ENCODE measurements around the gene ACSBG1.
"Not testable (repeated sequence)": the region's sequence is repeated elsewhere in the genome, so short reads cannot be mapped to it uniquely, and the experiment has no call there.

Gene ACSBG1

GRCh38 chr15:78162038-78162437 lies 72.3 kb downstream of the ACSBG1 start:
- no peak for DNase-seq

DNA sequence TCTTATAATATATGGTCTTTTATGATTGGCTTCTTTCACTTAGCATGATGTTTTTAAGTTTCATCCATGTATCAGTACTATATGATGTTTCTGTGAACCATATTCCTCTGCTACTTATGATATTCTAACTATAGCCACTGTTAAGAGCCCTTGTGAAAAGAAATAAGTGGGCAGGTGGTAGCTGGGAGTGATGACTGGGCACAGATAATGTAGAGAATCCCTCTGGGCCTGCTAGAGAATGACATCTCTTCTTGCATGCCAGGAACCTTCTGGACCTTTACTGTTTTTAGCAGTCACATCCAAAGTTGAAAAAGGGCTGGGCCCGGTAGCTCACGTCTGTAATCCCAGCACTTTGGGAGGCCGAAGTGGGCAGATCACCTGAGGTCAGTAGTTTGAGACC lies 75.0 kb downstream of the ACSBG1 start:
- DNase-seq, result no peak

DNA sequence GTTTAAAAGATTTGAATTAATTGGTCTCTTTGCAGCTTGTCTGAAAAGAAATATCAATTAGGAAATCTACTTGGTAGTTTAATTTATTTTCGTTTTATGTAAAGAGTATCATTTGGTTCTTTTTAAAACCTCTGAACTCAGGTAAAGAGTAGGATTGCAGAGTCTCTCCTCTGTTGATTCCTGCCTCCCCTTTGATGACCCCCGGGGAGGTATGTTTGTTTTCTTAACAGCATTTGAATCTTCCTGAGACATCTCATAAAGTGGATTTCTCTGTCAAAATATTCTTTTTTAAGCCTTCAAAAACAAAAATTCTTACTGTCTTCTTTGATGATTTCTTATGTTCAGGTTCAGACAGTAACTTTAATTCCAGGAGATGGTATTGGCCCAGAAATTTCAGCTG lies 77.2 kb downstream of the ACSBG1 start:
- no peak for DNase-seq

- DNase-seq, result no peak
These were observed 77.7 kb downstream of the ACSBG1 start for GRCh38 chr15:78156653-78157052.

DNA sequence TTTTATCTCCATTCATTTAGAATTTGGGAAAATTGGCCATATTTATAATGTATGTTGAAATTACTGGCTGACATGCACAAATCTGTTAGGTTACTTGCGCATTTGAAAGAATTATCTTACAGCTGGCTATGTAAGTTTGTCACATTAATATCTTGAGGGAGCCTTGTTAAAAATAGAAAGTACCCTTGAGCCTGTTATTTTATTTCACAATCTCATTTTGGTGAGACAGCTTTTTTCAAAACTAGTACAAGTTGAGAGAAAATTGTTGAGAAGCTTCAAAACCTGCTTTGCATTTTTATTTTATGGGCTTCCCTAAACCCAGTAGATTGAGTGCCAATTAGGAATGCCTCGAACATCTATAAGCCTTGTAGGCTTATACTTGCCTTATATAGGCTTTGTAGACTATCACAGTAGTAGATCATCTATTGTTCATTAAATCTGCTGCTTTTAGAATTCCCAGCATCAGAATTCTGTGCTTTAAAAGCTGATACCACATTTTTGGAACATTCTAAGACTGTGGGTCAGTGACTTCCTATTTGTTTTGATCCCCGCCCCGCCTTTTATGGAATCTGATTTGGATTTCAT lies 78.9 kb downstream of the ACSBG1 start:
- no peak for DNase-seq

GRCh38 chr15:78154955-78155354 lies 79.4 kb downstream of the ACSBG1 start:
- DNase-seq, result no peak

DNA sequence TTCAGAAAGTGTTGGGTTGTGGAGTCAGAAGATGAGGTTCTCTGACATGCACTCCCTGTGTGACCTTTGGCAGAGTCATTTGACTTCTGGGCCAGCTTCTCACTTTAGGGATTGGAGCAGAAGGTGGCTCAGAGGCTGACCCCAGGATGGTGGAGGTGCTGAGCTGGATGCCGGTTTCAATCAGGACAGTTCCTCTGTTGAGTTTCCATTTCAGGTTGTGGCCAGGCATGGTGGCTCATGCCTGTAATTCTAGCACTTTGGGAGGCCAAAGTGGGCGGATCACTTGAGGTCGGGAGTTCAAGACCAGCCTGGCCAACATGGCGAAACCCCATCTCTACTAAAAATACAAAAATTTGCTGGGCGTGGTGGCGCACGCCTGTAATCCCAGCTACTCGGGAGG lies 83.3 kb downstream of the ACSBG1 start:
- DNase-seq, result not testable (repeated sequence)

DNA sequence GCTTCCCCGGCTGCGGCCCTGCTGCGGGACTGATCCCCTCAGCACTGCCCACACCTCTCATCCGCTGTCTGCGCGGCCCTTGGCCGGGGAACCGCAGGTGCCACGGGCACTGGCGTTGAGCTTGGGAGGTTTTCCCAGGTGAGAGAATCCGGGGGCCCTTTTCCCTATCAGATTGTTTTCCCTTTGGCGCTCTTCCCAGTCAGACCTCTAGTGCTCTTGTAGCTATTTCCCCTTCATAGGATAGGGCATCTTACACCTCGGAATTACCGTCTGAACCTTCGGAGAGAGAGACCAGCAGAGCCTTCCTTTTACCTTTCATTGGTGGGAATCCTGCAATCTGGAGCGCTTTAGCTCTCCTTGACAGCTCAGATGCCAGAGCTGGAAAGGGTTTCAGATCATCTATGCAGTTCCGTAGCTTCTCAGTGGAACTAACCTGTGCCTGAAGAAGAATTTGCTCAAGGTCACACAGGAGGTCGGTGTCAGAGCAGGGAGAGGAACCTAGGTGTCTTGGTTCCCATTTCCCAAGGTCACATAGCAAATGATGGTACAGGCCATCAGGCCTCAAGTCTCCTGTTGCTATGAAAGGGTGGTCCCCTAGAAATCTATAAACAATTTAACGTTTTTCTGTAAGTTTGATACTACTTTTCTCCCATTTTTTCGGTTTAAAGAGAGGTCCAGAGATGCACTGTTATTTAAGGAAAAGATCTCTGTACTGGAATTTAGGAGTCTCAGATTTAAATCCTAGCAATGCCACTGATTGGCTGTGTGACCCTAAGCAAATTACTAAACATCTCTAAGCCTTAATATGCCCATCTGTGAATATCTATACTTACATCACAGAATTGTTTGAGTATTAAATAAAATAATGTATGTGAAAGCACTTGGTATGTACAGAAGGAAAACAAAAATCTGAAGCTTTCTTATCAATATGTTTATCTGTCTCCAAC lies 84.3 kb downstream of the ACSBG1 start:
- DNase-seq, result no peak

DNA sequence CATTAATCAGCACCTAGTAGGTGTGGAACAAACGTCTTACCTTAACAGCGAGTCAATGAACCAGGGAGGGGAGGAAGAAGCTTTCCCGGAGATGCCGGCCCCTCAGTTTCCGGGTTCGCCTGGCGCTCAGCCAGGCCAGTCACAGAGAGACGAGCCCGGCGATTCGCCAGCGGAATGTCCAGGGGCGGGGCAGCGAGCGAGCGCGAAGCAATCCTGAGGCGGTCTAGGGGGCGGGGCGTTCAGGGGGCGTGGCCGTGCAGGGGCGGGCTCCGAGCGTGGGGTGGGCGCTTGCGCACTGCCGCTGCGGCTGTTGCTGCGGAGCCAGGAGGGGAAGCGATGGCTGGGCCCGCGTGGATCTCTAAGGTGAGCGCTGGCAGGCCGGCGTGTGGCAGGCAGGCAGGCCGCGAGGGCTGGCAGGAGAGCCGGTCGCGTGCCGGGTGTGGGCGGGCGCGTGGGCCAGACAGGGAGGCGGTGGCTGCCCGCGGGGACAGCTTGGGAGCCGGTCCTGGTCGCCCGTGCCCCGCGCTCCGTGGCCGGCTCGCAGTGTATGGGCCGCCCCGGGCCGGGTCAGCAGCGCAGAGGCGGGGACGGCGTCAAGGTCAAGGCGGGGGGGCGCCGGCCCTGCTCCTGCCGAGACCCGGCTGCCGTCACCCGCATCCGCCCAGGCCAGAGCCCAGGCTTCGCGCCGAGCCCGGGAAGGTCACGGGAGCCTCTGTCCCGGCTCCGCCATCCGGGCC lies 85.1 kb downstream of the ACSBG1 start, which contains the start of gene IDH3A:
Gene IDH3A (plus strand): TSS at position 295 of the 737 bp plus-strand sequence. CDS start 42 bp downstream, at position 337.
- peak; percentile 97 for DNase-seq

DNA sequence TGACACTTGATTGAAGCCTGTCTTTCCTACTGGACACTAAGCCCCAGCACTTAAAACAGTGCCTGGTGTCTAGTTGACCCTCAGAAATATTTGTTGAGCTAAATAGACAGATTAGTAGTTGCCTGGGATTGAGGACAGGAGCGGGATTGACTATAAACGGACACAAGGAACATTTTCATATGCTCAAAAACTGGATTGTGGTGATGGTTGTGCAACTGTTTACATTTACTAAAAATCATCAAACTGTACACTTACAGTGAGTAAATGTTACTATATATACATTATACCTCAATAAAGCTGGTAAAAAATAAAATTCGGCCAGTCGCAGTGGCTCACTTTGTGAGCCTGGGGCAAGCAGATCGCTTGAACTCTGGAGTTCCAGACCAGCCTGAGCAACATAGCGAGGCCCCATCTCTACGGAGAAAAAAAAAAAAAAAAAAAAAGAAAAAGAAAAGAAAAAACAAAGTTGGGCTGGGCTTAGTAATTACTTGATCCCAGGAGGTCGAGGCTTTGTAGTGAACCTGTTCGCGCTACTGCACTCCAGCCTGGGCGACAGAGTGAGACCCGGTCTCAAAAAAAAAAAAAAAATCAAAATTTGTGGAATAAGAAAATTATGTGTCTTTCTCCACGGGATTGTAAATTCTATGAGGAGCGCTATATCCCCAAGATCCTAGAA lies 85.8 kb downstream of the ACSBG1 start:
- no peak for DNase-seq

- no peak for DNase-seq
These were observed 86.8 kb downstream of the ACSBG1 start for GRCh38 chr15:78147566-78147965.

DNA sequence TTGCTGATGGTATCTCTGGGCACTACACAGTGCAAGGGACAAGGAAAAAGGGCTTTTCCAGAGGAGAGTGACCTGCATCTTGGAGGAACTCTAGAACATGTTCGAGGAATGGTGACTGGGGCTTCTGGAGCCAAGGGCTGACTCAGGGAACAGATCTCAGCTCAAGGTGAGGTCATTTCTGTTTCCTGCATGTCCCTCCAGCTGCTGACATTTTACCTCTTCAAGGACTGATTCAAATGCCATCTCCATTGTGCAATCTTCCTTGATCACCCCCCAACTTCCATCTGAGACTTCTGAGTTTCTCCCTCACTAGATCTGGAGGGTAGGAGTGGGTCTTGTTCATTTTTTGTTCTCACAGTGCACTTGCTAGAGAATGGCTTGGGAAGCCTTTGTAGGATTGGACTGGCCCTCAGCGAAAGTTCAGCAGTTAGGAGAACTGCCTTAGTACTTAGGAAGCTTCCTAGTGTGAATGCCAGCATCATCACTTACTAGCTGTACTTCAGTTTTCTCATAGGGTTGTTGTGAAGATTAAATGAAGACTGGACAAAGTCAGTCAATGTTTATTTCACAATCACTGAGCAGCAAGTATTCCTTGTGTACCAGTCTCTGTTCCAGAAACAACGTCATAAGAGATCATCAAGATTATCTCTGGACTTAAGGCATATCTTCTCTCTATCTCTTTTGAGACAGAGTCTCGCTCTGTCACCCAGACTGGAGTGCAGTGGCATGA lies 87.8 kb downstream of the ACSBG1 start:
- DNase-seq, result no peak

DNA sequence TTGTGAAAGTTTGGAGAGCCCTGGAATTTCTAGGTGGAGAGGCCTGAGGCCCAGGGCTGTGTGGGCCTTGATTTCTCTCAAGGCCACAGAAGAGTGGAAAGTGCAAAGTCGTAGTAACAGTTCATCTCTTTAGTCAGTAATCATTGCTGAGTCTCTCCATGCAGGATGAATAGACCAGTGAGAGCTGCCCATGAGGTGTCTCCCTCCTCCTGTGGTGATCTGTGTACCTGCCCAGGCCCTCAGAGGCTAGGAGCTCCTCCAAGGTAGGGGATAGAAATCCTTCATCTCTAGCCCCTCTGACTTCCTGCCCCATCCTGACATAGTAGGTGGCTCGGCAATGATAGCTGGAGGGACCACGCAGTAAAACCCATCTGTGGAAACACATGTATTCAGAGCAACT lies 92.0 kb downstream of the ACSBG1 start:
- no peak for DNase-seq

GRCh38 chr15:78140292-78140691 lies 94.1 kb downstream of the ACSBG1 start:
- DNase-seq, result no peak

DNA sequence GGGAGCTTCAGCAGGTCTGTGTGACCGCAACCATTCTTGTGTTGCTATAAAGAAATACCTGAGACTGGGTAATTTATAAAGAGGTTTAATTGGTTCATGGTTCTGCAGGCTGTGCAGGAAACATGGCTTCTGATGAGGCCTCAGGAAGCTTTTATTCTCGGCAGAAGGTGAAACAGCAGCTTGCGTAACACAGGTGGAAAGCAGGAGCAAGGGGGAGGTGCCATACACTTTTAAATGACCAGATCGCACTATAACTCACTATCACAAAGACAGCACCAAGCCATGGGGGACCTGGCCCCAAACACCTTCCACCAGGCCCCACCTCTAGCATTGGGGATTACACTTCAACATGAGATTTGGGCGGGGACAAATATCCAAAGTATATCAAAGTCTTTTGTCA lies 94.8 kb downstream of the ACSBG1 start:
- DNase-seq, result no peak

GRCh38 chr15:78133801-78134200 lies 100.6 kb downstream of the ACSBG1 start:
- DNase-seq, result no peak

- peak; percentile 77 for DNase-seq
These were observed 102.9 kb downstream of the ACSBG1 start, which contains the start of gene CIB2 for GRCh38 chr15:78131295-78132061. Gene CIB2, minus strand, starts transcription at chr15:78131445. Its CDS starts 230 bp downstream, at chr15:78131215.

DNA sequence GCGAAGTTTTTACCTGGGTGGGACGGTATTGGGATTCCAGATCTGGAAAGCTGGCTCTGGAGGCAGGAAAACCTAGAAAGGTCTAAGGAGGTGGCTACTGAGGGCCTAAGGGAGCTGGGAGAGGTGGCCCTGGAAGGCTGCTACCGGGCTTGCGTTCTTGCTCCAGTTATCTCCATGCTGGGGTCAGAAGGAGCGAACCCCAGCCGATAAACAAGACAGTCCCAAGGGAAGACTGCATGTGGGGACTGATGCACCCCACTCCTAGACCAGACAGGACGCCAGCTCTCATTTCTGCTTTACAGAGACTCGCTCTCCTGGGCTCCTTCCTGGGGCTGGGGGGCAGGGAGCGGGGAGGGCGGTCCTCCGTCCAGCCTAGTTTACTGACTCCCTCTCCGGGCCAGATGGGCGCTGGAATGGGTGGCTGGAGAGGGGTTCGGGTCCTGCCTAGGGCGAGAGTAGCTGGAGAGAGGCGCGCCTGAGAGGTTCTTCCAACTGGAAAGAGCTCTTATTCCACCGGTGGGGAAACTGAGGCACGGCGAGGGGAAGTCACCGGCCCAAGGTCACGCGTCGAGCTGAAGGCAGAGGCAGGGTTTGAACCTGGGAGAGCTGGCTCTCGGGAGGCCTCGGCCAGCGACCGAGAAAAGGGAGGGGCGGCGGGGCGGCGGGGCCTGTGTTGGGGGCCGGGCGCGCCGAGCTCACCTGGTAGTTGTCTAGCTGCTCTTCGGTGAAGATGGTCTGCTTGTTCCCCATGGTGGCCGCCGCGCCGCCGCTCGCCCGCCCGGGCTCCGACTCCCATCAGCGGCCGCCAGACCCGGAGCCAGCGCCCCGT lies 103.7 kb downstream of the ACSBG1 start:
- DNase-seq, result no peak

DNA sequence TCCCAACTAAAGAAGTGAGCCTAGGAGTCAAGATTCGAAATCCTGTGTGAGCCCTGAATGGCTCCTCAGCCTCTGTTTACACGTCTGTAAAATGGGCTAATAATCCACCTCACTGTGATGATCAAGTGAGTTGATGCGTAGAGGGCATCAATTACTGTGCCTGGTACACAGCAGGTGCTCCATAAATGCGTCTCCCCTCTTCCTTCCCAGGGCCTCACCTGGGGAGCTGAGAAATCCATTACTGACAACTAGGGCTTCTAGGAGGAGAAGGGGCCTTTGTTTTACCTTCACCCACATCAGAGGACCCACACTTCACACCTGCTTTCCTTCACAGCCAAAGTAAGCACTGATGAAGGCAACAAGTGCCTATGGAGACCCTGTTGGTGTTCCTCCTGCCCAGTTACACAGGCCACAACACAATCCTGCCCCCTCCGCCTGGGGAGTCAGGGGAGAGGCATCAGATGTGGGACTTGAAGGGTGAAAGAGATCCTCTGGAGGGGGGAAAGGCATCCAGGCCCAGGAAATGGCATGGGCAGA lies 104.5 kb downstream of the ACSBG1 start:
- DNase-seq, result no peak
